H1 (cell line): ENCODE data around the gene EYA2. TPM values are rescaled to one million over a fixed set of nuclear protein-coding genes. Genes with fewer than 3 reads are reported as not detected.

Experiments
- BRCA1 ChIP-seq: IDR thresholded peaks from 2 replicates; pipeline ENCODE4 v1.6.1; 2012; ENCODE audit warnings: low read depth, low read length, improper control_type of control experiment
- CHD7 ChIP-seq: fragments of 300-600 bp; sonication (generic); IDR thresholded peaks from 2 replicates; pipeline ENCODE4 v1.7.1; 2012; ENCODE audit warnings: low read length, moderate library complexity, mild to moderate bottlenecking, inconsistent platforms; ENCODE audit not compliant: insufficient replicate concordance
- HDAC6 ChIP-seq: IDR thresholded peaks from one replicate; pipeline ENCODE4 v1.7.1; 2012; ENCODE audit warnings: low read depth, mild to moderate bottlenecking, inconsistent platforms, low read length, moderate library complexity
- RXRA ChIP-seq: IDR thresholded peaks from 2 replicates; pipeline ENCODE4 v1.6.1; 2011; ENCODE audit warnings: low read depth, mild to moderate bottlenecking, low read length, moderate library complexity; ENCODE audit not compliant: insufficient read depth
- SUZ12 ChIP-seq: fragments of 200-600 bp; sonication (generic); IDR thresholded peaks from 2 replicates; pipeline ENCODE4 v1.6.1; 2012; ENCODE audit warnings: mild to moderate bottlenecking, inconsistent platforms, low read length, moderate library complexity, mixed read lengths
- ZNF274 ChIP-seq: IDR thresholded peaks from 2 replicates; pipeline ENCODE4 v1.7.0; 2012; ENCODE audit warnings: low read length, borderline replicate concordance; ENCODE audit errors: extremely low read depth
- polyA plus RNA-seq, 7 experiments: library from polyadenylated mRNA; depleted of rRNA in 3 of 7; stranded (reverse) in 5 of 7; unstranded in 2 of 7; fragments of >200 nt in 5 of 7; fragments of 200-250 nt in 2 of 7; gene quantifications; 1 replicate in 5 of 7; 2 replicates in 1 of 7; 4 replicates in 1 of 7; pipeline versions ENCODE4 v1.2.1 to v1.2.3, GENCODE V29; 2011 to 2013; ENCODE audit warnings: missing spikeins in 2 of 7, mixed read lengths in 2 of 7
- total RNA-seq: library from RNA; stranded (reverse); fragmentation: NEBNext Ultra II Directional; extraction: Animal tissue kit (Norgen Biotek cat#: 25700); gene quantifications from 2 replicates; pipeline ENCODE4 v1.2.1, GENCODE V29; 2021
- TF ChIP-seq, protein P1 (sequence below): IDR thresholded peaks from 2 replicates; pipeline ENCODE4 v1.6.1; 2011; ENCODE audit warnings: low read length, improper control_type of control experiment

The EYA2 gene
- total and polyA plus RNA-seq, 2 of the 8 experiments (the other 6 are each of a cell fraction or from before 2014, with no cell fraction given): 1.6 to 1.7 TPM

DNA sequence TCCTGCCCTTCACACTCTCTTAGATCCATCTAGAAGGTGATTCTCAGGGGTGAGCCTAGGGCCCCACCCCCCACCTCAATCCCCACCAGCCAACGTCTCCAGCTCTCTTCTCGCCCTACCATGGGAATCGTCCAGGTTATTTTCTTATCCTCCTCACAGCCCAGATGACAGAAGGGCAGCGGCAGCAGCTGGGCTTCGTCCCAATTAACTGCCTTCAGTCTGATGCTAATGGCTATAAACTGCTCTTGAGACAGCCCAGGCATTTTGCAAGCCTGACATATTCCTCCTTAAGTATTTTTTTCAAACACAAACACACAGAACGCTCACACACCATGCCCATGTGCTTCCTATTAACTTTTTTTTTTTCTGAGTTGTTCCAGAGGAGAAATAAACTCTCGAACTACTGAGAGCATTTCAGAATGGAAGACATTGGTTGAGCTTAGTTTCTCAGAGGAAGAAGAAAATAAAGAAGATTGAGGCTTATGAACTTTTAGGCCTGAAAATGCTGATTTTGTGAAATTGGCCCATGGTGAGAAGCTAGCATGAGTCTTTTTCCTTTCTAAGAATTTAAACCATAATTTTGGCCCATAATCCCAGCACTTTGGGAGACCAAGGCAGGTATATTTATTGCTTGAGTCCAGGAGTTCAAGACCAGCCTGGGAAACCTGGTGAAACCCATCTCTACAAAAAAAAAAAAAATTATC is 124.6 kb downstream of the EYA2 start (continued):
- TF ChIP-seq CHD7 (no peak), HDAC6 (no peak), RXRA (no peak), SUZ12 (no peak), ZNF274 (no peak), BRCA1 (no peak)
- TF ChIP-seq, protein P1, sequence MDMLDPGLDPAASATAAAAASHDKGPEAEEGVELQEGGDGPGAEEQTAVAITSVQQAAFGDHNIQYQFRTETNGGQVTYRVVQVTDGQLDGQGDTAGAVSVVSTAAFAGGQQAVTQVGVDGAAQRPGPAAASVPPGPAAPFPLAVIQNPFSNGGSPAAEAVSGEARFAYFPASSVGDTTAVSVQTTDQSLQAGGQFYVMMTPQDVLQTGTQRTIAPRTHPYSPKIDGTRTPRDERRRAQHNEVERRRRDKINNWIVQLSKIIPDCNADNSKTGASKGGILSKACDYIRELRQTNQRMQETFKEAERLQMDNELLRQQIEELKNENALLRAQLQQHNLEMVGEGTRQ: no peak
